ENCODE measurements around the gene KIAA0586.

DNA sequence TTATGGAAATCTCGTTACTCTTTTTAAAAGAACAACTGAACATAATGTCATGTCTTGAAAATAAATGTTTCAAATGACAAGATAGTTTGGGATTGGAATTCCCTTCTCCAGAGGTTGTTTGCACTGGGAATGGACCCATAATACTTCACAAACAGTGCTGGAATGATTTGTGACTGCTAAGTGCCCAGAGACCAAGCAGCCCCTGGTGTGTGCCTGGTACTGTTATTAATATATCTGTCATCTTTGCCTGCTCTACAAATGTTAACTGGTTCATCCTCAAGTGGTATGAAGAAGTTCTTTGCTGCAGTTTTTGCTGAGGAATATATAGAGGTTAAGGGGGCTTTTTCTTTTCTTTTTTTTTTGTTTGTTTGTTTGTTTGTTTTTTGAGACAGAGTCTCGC lies 145.3 kb downstream of the KIAA0586 start:
- TF ChIP-seq, protein P1, sequence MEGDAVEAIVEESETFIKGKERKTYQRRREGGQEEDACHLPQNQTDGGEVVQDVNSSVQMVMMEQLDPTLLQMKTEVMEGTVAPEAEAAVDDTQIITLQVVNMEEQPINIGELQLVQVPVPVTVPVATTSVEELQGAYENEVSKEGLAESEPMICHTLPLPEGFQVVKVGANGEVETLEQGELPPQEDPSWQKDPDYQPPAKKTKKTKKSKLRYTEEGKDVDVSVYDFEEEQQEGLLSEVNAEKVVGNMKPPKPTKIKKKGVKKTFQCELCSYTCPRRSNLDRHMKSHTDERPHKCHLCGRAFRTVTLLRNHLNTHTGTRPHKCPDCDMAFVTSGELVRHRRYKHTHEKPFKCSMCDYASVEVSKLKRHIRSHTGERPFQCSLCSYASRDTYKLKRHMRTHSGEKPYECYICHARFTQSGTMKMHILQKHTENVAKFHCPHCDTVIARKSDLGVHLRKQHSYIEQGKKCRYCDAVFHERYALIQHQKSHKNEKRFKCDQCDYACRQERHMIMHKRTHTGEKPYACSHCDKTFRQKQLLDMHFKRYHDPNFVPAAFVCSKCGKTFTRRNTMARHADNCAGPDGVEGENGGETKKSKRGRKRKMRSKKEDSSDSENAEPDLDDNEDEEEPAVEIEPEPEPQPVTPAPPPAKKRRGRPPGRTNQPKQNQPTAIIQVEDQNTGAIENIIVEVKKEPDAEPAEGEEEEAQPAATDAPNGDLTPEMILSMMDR (IDR thresholded peaks at IDR 0.05), result no peak
- no peak for TF ChIP-seq RNF2 (IDR thresholded peaks at IDR 0.05; ENCODE audit: borderline replicate concordance, low read depth)
- TF ChIP-seq, protein P2, sequence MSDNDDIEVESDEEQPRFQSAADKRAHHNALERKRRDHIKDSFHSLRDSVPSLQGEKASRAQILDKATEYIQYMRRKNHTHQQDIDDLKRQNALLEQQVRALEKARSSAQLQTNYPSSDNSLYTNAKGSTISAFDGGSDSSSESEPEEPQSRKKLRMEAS (IDR thresholded peaks at IDR 0.05), result no peak
- TF ChIP-seq, protein P3, sequence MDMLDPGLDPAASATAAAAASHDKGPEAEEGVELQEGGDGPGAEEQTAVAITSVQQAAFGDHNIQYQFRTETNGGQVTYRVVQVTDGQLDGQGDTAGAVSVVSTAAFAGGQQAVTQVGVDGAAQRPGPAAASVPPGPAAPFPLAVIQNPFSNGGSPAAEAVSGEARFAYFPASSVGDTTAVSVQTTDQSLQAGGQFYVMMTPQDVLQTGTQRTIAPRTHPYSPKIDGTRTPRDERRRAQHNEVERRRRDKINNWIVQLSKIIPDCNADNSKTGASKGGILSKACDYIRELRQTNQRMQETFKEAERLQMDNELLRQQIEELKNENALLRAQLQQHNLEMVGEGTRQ (IDR thresholded peaks at IDR 0.05), result no peak
- TF ChIP-seq POLR2A (IDR thresholded peaks at IDR 0.05; ENCODE audit: low read length), result no peak
- TF ChIP-seq NFE2L2 (conservative IDR thresholded peaks at IDR 0.05; ENCODE audit: low read length), result no peak
- no peak for TF ChIP-seq JUN (IDR thresholded peaks at IDR 0.05)
- no peak for TF ChIP-seq EP300 (IDR thresholded peaks at IDR 0.05)
- no peak for TF ChIP-seq SREBF2 (IDR thresholded peaks at IDR 0.05)

Data from A549 (cell line).